Lower leg skin (tissue), 3 donors: ENCODE measurements around the gene CITED1.

Source experiments
- POLR2A ChIP-seq, 2 donors: fragments of 450-650 bp; IDR thresholded peaks; one replicate each; pipeline ENCODE4 v1.6.1; 2016 to 2017; ENCODE audit warnings: antibody characterized with exemption in 2 of 2, mild to moderate bottlenecking in 1 of 2, moderate library complexity in 1 of 2
- TF ChIP-seq, protein P1 (sequence below), 3 donors: fragments of 450-650 bp; IDR thresholded peaks; one replicate each; pipeline ENCODE4 v1.5.1; 2016; ENCODE audit warnings: antibody characterized with exemption in 3 of 3, mild to moderate bottlenecking in 3 of 3, moderate library complexity in 2 of 3

DNA sequence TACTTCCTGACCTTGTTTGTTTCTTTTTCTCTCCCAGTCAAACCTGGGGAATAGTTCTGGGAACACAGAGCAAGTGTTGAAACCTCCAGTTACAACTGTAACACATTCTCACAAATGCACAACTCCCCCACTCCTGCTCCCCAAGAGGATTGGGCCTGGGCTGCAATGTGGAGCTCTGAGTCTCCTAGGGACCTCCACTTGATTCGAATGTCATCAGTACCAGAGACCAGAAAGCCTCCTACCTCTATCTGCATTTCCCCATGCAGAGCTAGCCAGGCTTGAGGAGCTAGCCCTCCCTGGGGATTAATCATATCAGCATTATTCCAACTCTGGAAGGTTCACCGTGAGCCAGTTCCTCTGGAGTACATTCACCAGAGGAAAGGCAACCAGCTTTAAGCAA is 41.7 kb upstream of the CITED1 start:
- TF ChIP-seq, protein P1, sequence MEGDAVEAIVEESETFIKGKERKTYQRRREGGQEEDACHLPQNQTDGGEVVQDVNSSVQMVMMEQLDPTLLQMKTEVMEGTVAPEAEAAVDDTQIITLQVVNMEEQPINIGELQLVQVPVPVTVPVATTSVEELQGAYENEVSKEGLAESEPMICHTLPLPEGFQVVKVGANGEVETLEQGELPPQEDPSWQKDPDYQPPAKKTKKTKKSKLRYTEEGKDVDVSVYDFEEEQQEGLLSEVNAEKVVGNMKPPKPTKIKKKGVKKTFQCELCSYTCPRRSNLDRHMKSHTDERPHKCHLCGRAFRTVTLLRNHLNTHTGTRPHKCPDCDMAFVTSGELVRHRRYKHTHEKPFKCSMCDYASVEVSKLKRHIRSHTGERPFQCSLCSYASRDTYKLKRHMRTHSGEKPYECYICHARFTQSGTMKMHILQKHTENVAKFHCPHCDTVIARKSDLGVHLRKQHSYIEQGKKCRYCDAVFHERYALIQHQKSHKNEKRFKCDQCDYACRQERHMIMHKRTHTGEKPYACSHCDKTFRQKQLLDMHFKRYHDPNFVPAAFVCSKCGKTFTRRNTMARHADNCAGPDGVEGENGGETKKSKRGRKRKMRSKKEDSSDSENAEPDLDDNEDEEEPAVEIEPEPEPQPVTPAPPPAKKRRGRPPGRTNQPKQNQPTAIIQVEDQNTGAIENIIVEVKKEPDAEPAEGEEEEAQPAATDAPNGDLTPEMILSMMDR (IDR thresholded peaks at IDR 0.05), result no peak
- TF ChIP-seq POLR2A (IDR thresholded peaks at IDR 0.05), result no peak
